ENCODE measurements around the gene GATA1.
A peak's percentile ranks its signal among the peaks of the same experiment; 100 is the strongest.

GATA1 gene

GRCh38 chrX:48835524-48836329 lies 49.3 kb downstream of the GATA1 start, which contains the start of gene PCSK1N:
TSS of gene PCSK1N (minus strand) at chrX:48835610. CDS start at chrX:48835532, 78 bp downstream.
- H3K9me3 ChIP-seq (replicated peaks; ENCODE audit: insufficient read depth, low read length): no peaks in the 10 kb centered on the region
- H3K4me2 ChIP-seq (ENCODE audit: low read depth, low read length): peak within 1 kb of the TSS; percentile 77
- no peak within 1 kb of the TSS for H3K27ac ChIP-seq (ENCODE audit: low read length)
- TF ChIP-seq CTCF (IDR thresholded peaks at IDR 0.05; ENCODE audit: low read length) (no peak), EZH2 (optimal IDR thresholded peaks at IDR 0.05; ENCODE audit: low read depth, low read length) (no peak), EZH2phosphoT487 (IDR thresholded peaks at IDR 0.05; ENCODE audit: low read length) (no peak)
- H3K9me2 ChIP-seq (replicated peaks; ENCODE audit: insufficient read depth, low read length): no peaks in the 10 kb centered on the region
- peak within 1 kb of the TSS; percentile 56; the same call in 1 of the 2 replicates for H2AFZ ChIP-seq (ENCODE audit: low read length)
- no peaks in the 10 kb centered on the region for H3K4me1 ChIP-seq (ENCODE audit: low read length)
- H3F3A ChIP-seq (ENCODE audit: insufficient read depth, low read length): no peaks in the 10 kb centered on the region
- no peaks in the 10 kb centered on the region for H3K36me3 ChIP-seq (replicated peaks; ENCODE audit: insufficient read depth, low read length)
- DNase-seq: no peak
- no peaks in the 10 kb centered on the region for H4K20me1 ChIP-seq (ENCODE audit: insufficient read depth, low read length)
- H3K4me3 ChIP-seq (ENCODE audit: low read length): peak within 1 kb of the TSS; percentile 48; the same call in 1 of the 2 replicates
- H3K9ac ChIP-seq (ENCODE audit: low read length): no peak within 1 kb of the TSS
- H3K27me3 ChIP-seq (replicated peaks; ENCODE audit: insufficient read depth, low read length): no peaks in the 10 kb centered on the region
- no peaks in the 10 kb centered on the region for H3K79me2 ChIP-seq (ENCODE audit: low read length)

- H3K9ac ChIP-seq (ENCODE audit: low read length): no peak overlapping the region
- no peaks in the 10 kb centered on the region for H3K79me2 ChIP-seq (ENCODE audit: low read length)
- H3K36me3 ChIP-seq (replicated peaks; ENCODE audit: insufficient read depth, low read length): no peaks in the 10 kb centered on the region
- TF ChIP-seq EZH2phosphoT487 (IDR thresholded peaks at IDR 0.05; ENCODE audit: low read length): no peak
- no peak for TF ChIP-seq EZH2 (optimal IDR thresholded peaks at IDR 0.05; ENCODE audit: low read depth, low read length)
- H3K4me2 ChIP-seq (ENCODE audit: low read depth, low read length): no peak overlapping the region
- H2AFZ ChIP-seq (ENCODE audit: low read length): no peak overlapping the region
- DNase-seq: no peak
- no peaks in the 10 kb centered on the region for H3K27me3 ChIP-seq (replicated peaks; ENCODE audit: insufficient read depth, low read length)
- no peaks in the 10 kb centered on the region for H3K9me3 ChIP-seq (replicated peaks; ENCODE audit: insufficient read depth, low read length)
- H3F3A ChIP-seq (ENCODE audit: insufficient read depth, low read length): no peaks in the 10 kb centered on the region
- H3K9me2 ChIP-seq (replicated peaks; ENCODE audit: insufficient read depth, low read length): no peaks in the 10 kb centered on the region
- H3K4me3 ChIP-seq (ENCODE audit: low read length): no peak overlapping the region
- no peak overlapping the region for H3K27ac ChIP-seq (ENCODE audit: low read length)
- H4K20me1 ChIP-seq (ENCODE audit: insufficient read depth, low read length): no peaks in the 10 kb centered on the region
- H3K4me1 ChIP-seq (ENCODE audit: low read length): no peaks in the 10 kb centered on the region
Measured at GRCh38 chrX:48839686-48840085, 53.3 kb downstream of the GATA1 start.
